Hematopoietic multipotent progenitor cell treated with erythropoietin and hydrocortisone succinate and interleukin-3 and kit ligand, for 15 days (in vitro differentiated cells): ENCODE measurements around the gene TOPAZ1.
"Not testable (repeated sequence)": the region's sequence is repeated elsewhere in the genome, so short reads cannot be mapped to it uniquely, and the experiment has no call there.

Experiments used
- DNase-seq: peaks from one replicate; pipeline ENCODE4 v3.0.0-alpha.2; 2015; ENCODE audit warnings: low spot score

The TOPAZ1 gene

GRCh38 chr3:44334326-44334725, 92.6 kb downstream of the TOPAZ1 start:
- DNase-seq, result no peak

GRCh38 chr3:44337248-44337785, 95.6 kb downstream of the TOPAZ1 start:
- no peak for DNase-seq

GRCh38 chr3:44338010-44338827, 96.5 kb downstream of the TOPAZ1 start, which contains the start of gene TCAIM:
Gene TCAIM (plus strand): TSS chr3:44338766. CDS start chr3:44354783, 16,017 bp downstream.
- DNase-seq, result peak; percentile 97

- no peak for DNase-seq
These were observed 97.1 kb downstream of the TOPAZ1 start for GRCh38 chr3:44338828-44339127.

- DNase-seq, result no peak
These were observed 97.7 kb downstream of the TOPAZ1 start for GRCh38 chr3:44339181-44340057.

- DNase-seq, result no peak
These were observed 98.3 kb downstream of the TOPAZ1 start for GRCh38 chr3:44340058-44340395.

- DNase-seq, result no peak
These were observed 100.6 kb downstream of the TOPAZ1 start for GRCh38 chr3:44342176-44342790.

- DNase-seq, result no peak
These were observed 101.7 kb downstream of the TOPAZ1 start for GRCh38 chr3:44343421-44343820.

GRCh38 chr3:44346590-44346989, 104.9 kb downstream of the TOPAZ1 start:
- not testable (repeated sequence) for DNase-seq

GRCh38 chr3:44348993-44349392, 107.3 kb downstream of the TOPAZ1 start:
- DNase-seq, result no peak

GRCh38 chr3:44353355-44353924, 111.8 kb downstream of the TOPAZ1 start:
- DNase-seq, result no peak

GRCh38 chr3:44355362-44356033, 113.8 kb downstream of the TOPAZ1 start:
- no peak for DNase-seq

GRCh38 chr3:44359146-44359751, 117.6 kb downstream of the TOPAZ1 start:
- no peak for DNase-seq

GRCh38 chr3:44363591-44363990, 121.9 kb downstream of the TOPAZ1 start:
- DNase-seq, result no peak

GRCh38 chr3:44365952-44366351, 124.3 kb downstream of the TOPAZ1 start:
- DNase-seq, result no peak

GRCh38 chr3:44375450-44375849, 133.8 kb downstream of the TOPAZ1 start:
- DNase-seq, result no peak
